Activated CD8-positive, alpha-beta T cell treated with anti-CD3 and anti-CD28 coated beads for 36 hours (primary cell): ENCODE results near the gene PPP2R1B. TPM values are rescaled to one million over a fixed set of nuclear protein-coding genes. Genes with fewer than 3 reads are reported as not detected.
A peak's percentile ranks its signal among the peaks of the same experiment; 100 is the strongest.

Source experiments
- ATAC-seq: fragments of 200-7000 bp; cut with Tn5 transposase; one replicate; pipeline ENCODE4 v1.10.0; 2021; ENCODE audit warnings: mild to moderate bottlenecking, moderate library complexity
- CTCF ChIA-PET: fragments of 350-600 bp; sonication (Branson Sonifier 250); formaldehyde crosslinking; loops from one replicate; lab custom pipeline; 2021; ENCODE audit warnings: antibody characterized with exemption; lab: Charles Lee
- POLR2A ChIA-PET: fragments of 350-600 bp; sonication (Branson Sonifier 250); formaldehyde crosslinking; loops from one replicate; lab custom pipeline; 2021; ENCODE audit warnings: antibody characterized with exemption; lab: Charles Lee
- DNase-seq: peaks from one replicate; pipeline ENCODE4 v3.0.0-alpha.2; 2020
- H3K27ac Mint-ChIP-seq: one replicate; pipeline ENCODE4 v1.8.0; 2021; ENCODE audit warnings: mild to moderate bottlenecking, mixed read lengths
- H3K27me3 Mint-ChIP-seq: one replicate; pipeline ENCODE4 v1.8.0; 2021; ENCODE audit warnings: mixed read lengths
- H3K36me3 Mint-ChIP-seq: one replicate; pipeline ENCODE4 v1.8.0; 2021; ENCODE audit warnings: low read depth, mixed read lengths
- H3K4me1 Mint-ChIP-seq: one replicate; pipeline ENCODE4 v1.8.0; 2021; ENCODE audit warnings: low read depth, mixed read lengths
- H3K4me3 Mint-ChIP-seq: one replicate; pipeline ENCODE4 v1.8.0; 2021; ENCODE audit warnings: mild to moderate bottlenecking, moderate library complexity, mixed read lengths
- H3K9me3 Mint-ChIP-seq: one replicate; pipeline ENCODE4 v1.8.0; 2021; ENCODE audit warnings: mixed read lengths
- CTCF ChIP-seq: fragments of 200-600 bp; IDR thresholded peaks from one replicate; pipeline ENCODE4 v1.8.0; 2022; ENCODE audit warnings: antibody characterized with exemption, mild to moderate bottlenecking
- intact Hi-C: fragments of 100-400 bp; cut with micrococcal nuclease; formaldehyde crosslinking; loops from one replicate; pipeline ENCODE4 v1.10.0; 2022
- total RNA-seq, 2 experiments: library from RNA; stranded (reverse); gene quantifications; one replicate each; pipeline ENCODE4 v1.2.3, GENCODE V29; 2021

PPP2R1B gene
- total RNA-seq: 10 to 100 TPM; 49.7 to 54.0 TPM

DNA sequence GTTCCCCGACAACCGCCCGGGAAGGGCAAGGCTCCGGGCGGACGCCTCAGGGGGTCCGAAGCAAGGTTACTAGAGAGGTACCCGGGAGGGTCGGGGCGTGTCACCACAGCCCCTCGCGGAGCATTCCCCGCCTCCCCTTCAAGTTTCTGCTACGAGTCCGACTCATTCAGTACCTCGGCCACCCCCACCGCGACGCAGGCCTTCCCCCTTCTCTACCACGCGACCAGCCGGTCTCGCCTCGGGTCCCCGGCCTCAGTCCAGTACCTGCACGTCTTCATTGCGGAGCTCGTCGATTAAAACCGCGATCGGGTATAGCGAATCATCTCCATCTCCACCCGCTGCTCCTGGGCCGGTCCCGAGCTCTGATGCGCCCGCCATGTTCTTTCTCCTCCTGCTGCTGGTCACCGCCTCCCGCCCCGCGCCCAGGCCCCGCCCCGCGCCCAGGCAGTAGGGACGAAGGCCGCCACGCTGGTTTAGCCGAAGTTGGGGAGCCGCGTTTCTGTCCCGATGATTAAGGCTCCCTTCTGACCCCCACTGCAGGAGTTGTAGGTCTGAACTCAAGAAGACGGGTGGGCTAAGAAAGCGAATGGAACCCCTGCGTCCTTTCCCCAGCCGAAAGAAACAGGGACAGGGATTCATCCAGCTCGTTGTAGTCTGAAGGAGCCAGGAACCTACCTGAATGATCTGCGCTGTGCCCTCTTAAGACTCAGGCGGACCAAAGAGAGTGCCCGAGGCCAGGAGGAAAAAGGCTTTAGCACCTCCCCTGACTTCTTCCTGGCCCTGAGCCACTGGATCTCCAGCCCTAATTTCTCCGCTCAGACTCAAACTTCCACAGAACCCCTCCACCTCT lies at the start of gene PPP2R1B:
Gene PPP2R1B, minus strand, starts transcription at position 406 of the 850 bp plus-strand sequence. Its CDS starts 28 bp downstream, at position 378.
- H3K9me3 Mint-ChIP-seq: no peaks in the 10 kb centered on the region
- DNase-seq (peak; percentile 80), ATAC-seq (peak; percentile 99)
- H3K27ac Mint-ChIP-seq: peak within 1 kb of the TSS; percentile 98
- POLR2A ChIA-PET: interaction anchor here (0.8 to 1.5 kb wide), 10 partner anchors 10 to 277 kb away, joined by 3 to 5 read pairs (median 3); partner anchors contain the start of gene SIK2
- H3K36me3 Mint-ChIP-seq: peaks cover 34% of the 10 kb centered on the region
- H3K4me1 Mint-ChIP-seq: peaks cover 30% of the 10 kb centered on the region
- TF ChIP-seq CTCF: no peak
- intact Hi-C loops: no loop called here
- CTCF ChIA-PET: interaction anchor here (0.6 to 10.9 kb wide), 12 partner anchors 10 to 180 kb away, joined by 3 to 91 read pairs (median 6); partner anchors contain the start of genes ALG9 and SIK2
- H3K27me3 Mint-ChIP-seq: no peaks in the 10 kb centered on the region
- peak within 1 kb of the TSS; percentile 99 for H3K4me3 Mint-ChIP-seq

DNA sequence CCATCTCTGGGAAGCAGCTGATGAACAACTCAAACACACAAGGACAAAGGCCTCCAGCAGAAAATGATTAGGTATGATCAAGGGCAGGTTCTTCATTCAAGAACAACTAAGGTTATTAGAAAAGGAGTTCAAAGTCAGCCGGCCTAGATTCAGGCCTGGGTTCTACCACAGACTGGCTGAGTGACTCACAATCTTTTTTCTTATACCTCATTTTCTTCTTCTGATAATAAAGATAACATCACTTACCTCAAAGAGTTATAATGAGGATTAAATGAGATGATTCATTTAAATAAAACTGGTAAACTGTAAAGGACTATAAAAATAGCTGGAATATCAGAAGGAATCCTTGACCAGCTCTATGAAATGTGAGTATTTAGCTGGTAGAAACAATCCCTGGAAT lies 49.3 kb upstream of the PPP2R1B start:
- peaks cover 17% of the 10 kb centered on the region for H3K36me3 Mint-ChIP-seq
- ATAC-seq (no peak), DNase-seq (no peak)
- H3K4me1 Mint-ChIP-seq: peaks cover 2% of the 10 kb centered on the region
- no peaks in the 10 kb centered on the region for H3K9me3 Mint-ChIP-seq
- no peak overlapping the region for H3K27ac Mint-ChIP-seq
- no peaks in the 10 kb centered on the region for H3K27me3 Mint-ChIP-seq
- no peak overlapping the region for H3K4me3 Mint-ChIP-seq
- CTCF ChIA-PET: interaction anchor here (1.0 to 1.3 kb wide), 2 partner anchors 11 to 39 kb away, joined by 3 read pairs; no protein-coding TSS in a partner anchor
- POLR2A ChIA-PET: no interaction called here
- TF ChIP-seq CTCF: no peak
- intact Hi-C loops: no loop called here

DNA sequence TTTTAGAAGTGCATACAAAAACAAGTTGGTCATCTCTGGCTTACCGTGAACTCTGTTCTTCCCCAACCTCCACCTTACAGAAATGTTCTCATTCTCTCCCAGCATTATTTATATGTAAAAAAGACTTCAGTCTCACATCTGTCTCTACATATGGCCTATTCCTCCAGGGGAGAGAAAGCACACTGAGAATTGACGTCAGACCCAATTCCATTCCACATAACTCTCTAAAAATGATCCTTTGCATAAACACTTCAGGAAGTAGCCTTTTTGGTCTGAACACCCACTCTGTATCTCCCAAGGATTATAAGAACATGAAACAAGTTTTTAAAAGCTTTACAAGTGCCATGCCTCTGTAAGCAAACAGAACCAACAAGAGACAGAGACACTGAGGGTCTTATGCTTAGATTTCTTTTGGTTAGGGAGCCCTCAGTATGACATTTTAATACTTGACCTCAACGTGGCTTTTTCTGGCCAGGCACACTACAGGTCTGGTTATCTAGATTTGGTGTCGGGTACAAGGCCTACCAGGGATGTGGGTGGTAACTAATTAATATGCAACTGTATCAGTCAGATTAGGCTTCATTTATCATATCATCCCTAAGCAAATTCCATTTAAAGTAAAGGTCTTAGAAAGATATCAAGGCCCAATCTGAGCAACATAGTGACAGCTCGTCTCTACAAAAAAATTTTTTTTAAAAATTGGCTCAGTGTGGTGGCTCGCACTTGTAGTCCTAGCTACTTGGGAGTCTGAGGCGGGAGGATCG lies 48.5 kb upstream of the PPP2R1B start:
- ATAC-seq: no peak
- intact Hi-C loops: no loop called here

DNA sequence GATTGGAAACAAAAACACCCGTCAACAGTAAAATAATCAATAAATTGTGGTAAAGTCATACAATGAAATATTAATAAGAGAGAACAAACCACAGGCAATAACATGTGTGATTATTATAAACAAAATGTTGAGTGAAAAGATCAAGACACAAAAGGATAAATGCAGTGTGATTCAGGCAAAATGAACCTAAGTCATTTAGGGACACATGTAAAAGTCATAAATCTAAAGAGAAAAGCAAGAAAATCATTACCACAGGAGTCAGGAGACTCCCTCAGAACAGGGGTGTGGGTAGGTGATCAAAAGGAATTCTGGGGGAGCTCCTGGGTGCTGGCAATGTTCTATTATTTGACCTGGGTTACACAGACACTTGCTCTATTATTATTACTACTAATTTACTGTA lies 47.9 kb upstream of the PPP2R1B start:
- CTCF ChIA-PET: no interaction called here
- Mint-ChIP-seq H3K27me3 (no peaks in the 10 kb centered on the region), H3K4me1 (peaks cover 2% of the 10 kb centered on the region), H3K4me3 (no peak overlapping the region), H3K9me3 (no peaks in the 10 kb centered on the region), H3K27ac (no peak overlapping the region), H3K36me3 (peaks cover 17% of the 10 kb centered on the region)
- POLR2A ChIA-PET: no interaction called here
- ATAC-seq: no peak
- TF ChIP-seq CTCF: no peak
- no peak for DNase-seq
- intact Hi-C loops: no loop called here

More for the DNA sequence above, 48.5 kb upstream of the PPP2R1B start:
- DNase-seq: no peak
- ChIA-PET CTCF (interaction anchor here (1.3 kb wide), 1 partner anchor 12 kb away, joined by 3 read pairs; no protein-coding TSS in a partner anchor), POLR2A (no interaction called here)
- no peak overlapping the region for H3K4me3 Mint-ChIP-seq
- H3K27ac Mint-ChIP-seq: no peak overlapping the region
- peaks cover 17% of the 10 kb centered on the region for H3K36me3 Mint-ChIP-seq
- peaks cover 2% of the 10 kb centered on the region for H3K4me1 Mint-ChIP-seq
- H3K27me3 Mint-ChIP-seq: no peaks in the 10 kb centered on the region
- TF ChIP-seq CTCF: no peak
- no peaks in the 10 kb centered on the region for H3K9me3 Mint-ChIP-seq
